Nephron progenitor cell (in vitro differentiated cells): ENCODE results near the gene DERA.
"Not testable (repeated sequence)": the region's sequence is repeated elsewhere in the genome, so short reads cannot be mapped to it uniquely, and the experiment has no call there.

ENCODE experiments used
- DNase-seq: peaks from one replicate; pipeline ENCODE4 v3.0.0; 2021
- H3K27ac Mint-ChIP-seq: 2 replicates; pipeline ENCODE4 v1.8.0; 2021; ENCODE audit warnings: mild to moderate bottlenecking, moderate library complexity, mixed read lengths
- H3K27me3 Mint-ChIP-seq: 2 replicates; pipeline ENCODE4 v1.8.0; 2021; ENCODE audit warnings: mild to moderate bottlenecking, low read depth, mixed read lengths; ENCODE audit not compliant: poor library complexity
- H3K36me3 Mint-ChIP-seq: 2 replicates; pipeline ENCODE4 v1.8.0; 2021; ENCODE audit warnings: low read depth, mixed read lengths
- H3K4me1 Mint-ChIP-seq: 2 replicates; pipeline ENCODE4 v1.8.0; 2021; ENCODE audit warnings: mixed read lengths
- H3K4me3 Mint-ChIP-seq: 2 replicates; pipeline ENCODE4 v1.8.0; 2021; ENCODE audit warnings: mild to moderate bottlenecking, moderate library complexity, mixed read lengths
- H3K9me3 Mint-ChIP-seq: 2 replicates; pipeline ENCODE4 v1.8.0; 2021; ENCODE audit warnings: mild to moderate bottlenecking, moderate library complexity, mixed read lengths
- TF ChIP-seq, protein P1 (sequence below): fragments of 200-600 bp; sonication (generic); IDR thresholded peaks from 2 replicates; pipeline ENCODE4 v1.5.0; 2021; ENCODE audit warnings: antibody characterized with exemption

Gene DERA

DNA sequence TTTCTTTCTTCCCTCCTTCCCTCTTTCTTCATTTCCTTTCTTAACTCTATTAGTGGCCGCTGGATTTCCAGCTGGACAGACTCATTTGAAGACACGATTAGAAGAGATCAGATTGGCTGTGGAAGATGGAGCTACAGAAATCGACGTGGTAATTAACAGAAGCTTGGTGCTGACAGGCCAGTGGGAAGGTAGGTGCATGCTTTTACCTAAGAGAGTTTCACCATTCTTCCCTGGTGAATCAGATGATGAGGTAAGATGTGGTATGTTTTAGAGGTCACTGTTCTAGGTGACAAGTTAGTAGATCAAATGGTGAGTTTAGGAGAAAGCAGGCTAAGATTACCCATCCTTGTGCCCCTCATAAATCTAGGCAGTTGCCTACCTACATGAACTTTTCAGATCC, 51.6 kb downstream of the DERA start:
- peak overlapping the region; percentile 43 for H3K27ac Mint-ChIP-seq
- no peaks in the 10 kb centered on the region for H3K27me3 Mint-ChIP-seq
- peaks cover 65% of the 10 kb centered on the region for H3K36me3 Mint-ChIP-seq
- H3K4me3 Mint-ChIP-seq, result no peak overlapping the region
- H3K9me3 Mint-ChIP-seq, result no peaks in the 10 kb centered on the region
- TF ChIP-seq, protein P1, sequence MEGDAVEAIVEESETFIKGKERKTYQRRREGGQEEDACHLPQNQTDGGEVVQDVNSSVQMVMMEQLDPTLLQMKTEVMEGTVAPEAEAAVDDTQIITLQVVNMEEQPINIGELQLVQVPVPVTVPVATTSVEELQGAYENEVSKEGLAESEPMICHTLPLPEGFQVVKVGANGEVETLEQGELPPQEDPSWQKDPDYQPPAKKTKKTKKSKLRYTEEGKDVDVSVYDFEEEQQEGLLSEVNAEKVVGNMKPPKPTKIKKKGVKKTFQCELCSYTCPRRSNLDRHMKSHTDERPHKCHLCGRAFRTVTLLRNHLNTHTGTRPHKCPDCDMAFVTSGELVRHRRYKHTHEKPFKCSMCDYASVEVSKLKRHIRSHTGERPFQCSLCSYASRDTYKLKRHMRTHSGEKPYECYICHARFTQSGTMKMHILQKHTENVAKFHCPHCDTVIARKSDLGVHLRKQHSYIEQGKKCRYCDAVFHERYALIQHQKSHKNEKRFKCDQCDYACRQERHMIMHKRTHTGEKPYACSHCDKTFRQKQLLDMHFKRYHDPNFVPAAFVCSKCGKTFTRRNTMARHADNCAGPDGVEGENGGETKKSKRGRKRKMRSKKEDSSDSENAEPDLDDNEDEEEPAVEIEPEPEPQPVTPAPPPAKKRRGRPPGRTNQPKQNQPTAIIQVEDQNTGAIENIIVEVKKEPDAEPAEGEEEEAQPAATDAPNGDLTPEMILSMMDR, result no peak
- peaks cover 9% of the 10 kb centered on the region for H3K4me1 Mint-ChIP-seq
- no peak for DNase-seq

DNA sequence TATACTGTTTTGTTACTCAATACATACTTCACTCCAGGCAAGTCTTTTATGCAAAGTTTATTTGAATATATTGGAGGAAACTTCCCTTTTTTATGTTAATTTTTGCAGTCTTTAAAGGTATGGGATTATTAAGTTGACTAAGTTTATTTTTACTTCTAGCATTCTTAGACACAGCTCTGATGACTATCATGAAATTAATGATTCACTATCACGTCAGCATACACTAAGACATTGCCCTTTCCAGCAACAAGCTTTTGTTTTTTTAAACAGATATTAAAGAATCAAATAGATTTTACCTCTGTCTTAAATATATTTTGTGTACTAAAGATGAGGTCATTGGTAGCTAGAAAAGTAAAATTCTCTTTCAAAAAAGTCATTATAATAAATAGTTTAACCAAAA, 52.1 kb downstream of the DERA start:
- H3K9me3 Mint-ChIP-seq, result no peaks in the 10 kb centered on the region
- no peak overlapping the region for H3K27ac Mint-ChIP-seq
- peaks cover 60% of the 10 kb centered on the region for H3K36me3 Mint-ChIP-seq
- TF ChIP-seq, protein P1, result no peak
- no peak for DNase-seq
- peaks cover 9% of the 10 kb centered on the region for H3K4me1 Mint-ChIP-seq
- H3K4me3 Mint-ChIP-seq, result no peak overlapping the region
- H3K27me3 Mint-ChIP-seq, result no peaks in the 10 kb centered on the region

DNA sequence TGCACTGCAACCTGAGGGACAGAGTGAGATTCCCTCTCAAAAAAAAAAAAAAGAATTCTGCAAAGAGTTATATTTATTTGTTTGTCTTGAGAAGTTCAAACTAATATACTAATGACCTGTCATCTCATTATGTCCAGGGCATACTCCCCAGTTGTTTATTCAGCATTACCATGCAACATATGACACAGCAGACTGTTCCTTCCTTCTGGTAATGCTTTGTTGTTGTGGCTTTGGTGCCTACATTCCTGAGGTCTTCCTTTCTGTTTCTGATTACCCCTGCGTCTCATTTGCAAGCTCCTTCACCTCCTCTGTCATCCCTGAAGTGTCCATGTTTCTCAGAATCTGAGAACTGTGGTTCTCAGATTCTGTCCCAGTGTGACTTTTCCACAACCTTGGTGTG, 55.3 kb downstream of the DERA start:
- peaks cover 40% of the 10 kb centered on the region for H3K36me3 Mint-ChIP-seq
- no peak for DNase-seq
- H3K9me3 Mint-ChIP-seq, result no peaks in the 10 kb centered on the region
- H3K4me1 Mint-ChIP-seq, result peaks cover 23% of the 10 kb centered on the region
- H3K27me3 Mint-ChIP-seq, result no peaks in the 10 kb centered on the region
- H3K27ac Mint-ChIP-seq, result peak overlapping the region; percentile 68
- TF ChIP-seq, protein P1, result no peak
- no peak overlapping the region for H3K4me3 Mint-ChIP-seq

DNA sequence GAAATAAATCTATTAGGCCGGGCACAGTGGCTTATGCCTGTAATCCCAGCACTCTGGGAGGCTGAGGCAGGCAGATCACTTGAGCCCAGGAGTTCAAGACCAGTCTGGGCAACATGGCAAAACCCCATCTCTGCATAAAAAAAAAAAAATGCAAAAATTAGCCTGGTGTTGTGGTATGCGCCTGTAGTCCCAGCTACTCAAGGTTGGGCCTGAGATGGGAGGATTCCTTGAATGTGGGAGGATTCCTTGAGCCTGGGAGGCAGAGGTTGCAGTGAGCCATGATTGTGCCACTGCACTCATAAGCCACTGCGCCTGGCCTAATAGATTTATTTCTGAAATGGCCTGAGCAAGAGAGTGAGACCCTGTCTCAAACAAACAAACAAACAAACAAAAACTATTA, 55.9 kb downstream of the DERA start:
- not testable (repeated sequence) for DNase-seq, H3K9me3 Mint-ChIP-seq, H3K27ac Mint-ChIP-seq, H3K27me3 Mint-ChIP-seq, H3K4me3 Mint-ChIP-seq
- Mint-ChIP-seq H3K4me1 (peaks cover 27% of the 10 kb centered on the region), H3K36me3 (peaks cover 35% of the 10 kb centered on the region)

DNA sequence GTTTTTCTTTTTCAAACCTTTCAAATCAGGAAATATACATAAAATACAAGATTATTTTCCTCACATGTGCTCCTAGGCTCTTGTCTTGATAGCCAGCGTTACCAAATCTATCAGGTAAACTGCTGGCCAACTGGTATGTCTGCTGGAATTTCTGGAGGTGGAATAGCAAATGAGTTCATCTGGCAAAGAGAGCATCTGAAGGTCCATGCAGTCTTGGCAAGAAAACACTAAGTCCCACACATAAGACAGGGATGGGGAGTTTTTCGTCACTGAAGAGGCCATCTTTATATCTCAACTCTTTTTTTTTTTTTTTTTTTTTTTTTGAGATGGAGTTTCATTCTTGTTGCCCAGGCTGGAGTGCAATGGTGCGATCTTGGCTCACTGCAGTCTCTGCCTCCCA, 60.1 kb downstream of the DERA start:
- TF ChIP-seq, protein P1, result no peak
- Mint-ChIP-seq H3K9me3 (no peaks in the 10 kb centered on the region), H3K36me3 (peaks cover 19% of the 10 kb centered on the region), H3K27ac (no peak overlapping the region), H3K27me3 (no peaks in the 10 kb centered on the region), H3K4me1 (peaks cover 54% of the 10 kb centered on the region), H3K4me3 (no peak overlapping the region)
- no peak for DNase-seq

DNA sequence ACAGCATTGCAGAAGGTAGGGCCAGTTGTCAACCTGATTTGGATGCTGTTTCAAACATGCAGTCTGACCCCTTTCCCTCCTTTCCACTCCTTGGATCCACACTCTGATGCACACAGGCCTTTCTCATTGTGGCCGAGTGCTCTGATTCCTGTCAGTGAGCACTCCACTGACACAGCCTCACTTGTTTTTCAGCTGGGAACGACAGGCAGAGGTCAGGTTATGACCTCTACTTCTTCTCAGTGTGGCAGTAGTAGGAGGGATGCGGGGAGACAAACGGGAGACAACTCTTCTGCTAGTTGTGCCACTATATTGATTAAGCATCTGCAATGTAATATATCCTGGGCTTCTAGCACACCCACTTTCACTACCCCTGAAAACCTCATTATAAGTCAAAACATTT, 61.8 kb downstream of the DERA start:
- H3K36me3 Mint-ChIP-seq, result peaks cover 17% of the 10 kb centered on the region
- H3K27ac Mint-ChIP-seq, result peak overlapping the region; percentile 90
- H3K4me3 Mint-ChIP-seq, result peak overlapping the region; percentile 0
- TF ChIP-seq, protein P1, result no peak
- H3K4me1 Mint-ChIP-seq, result peaks cover 64% of the 10 kb centered on the region
- peak; percentile 16 for DNase-seq
- no peaks in the 10 kb centered on the region for H3K27me3 Mint-ChIP-seq
- H3K9me3 Mint-ChIP-seq, result no peaks in the 10 kb centered on the region
